ENCODE results near the gene MIS18A. TPM values are rescaled to one million over a fixed set of nuclear protein-coding genes. Genes with fewer than 3 reads are reported as not detected.

MIS18A gene
- polyA plus RNA-seq, 1 experiment = 6.3 TPM

- no peak for DNase-seq (ENCODE audit: low read depth, low spot score)
- TF ChIP-seq, protein P1, sequence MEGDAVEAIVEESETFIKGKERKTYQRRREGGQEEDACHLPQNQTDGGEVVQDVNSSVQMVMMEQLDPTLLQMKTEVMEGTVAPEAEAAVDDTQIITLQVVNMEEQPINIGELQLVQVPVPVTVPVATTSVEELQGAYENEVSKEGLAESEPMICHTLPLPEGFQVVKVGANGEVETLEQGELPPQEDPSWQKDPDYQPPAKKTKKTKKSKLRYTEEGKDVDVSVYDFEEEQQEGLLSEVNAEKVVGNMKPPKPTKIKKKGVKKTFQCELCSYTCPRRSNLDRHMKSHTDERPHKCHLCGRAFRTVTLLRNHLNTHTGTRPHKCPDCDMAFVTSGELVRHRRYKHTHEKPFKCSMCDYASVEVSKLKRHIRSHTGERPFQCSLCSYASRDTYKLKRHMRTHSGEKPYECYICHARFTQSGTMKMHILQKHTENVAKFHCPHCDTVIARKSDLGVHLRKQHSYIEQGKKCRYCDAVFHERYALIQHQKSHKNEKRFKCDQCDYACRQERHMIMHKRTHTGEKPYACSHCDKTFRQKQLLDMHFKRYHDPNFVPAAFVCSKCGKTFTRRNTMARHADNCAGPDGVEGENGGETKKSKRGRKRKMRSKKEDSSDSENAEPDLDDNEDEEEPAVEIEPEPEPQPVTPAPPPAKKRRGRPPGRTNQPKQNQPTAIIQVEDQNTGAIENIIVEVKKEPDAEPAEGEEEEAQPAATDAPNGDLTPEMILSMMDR (IDR thresholded peaks at IDR 0.05; ENCODE audit: low read depth, low read length) = no peak
- ChIA-PET POLR2A (no interaction called here), CTCF (interaction anchor here (0.6 kb wide), 1 partner anchor 299 kb away, joined by 4 read pairs; no protein-coding TSS in a partner anchor)
- no peak overlapping the region for H3K27ac ChIP-seq (ENCODE audit: low read depth, low read length)
- H3K4me3 ChIP-seq (ENCODE audit: low read depth, low read length) = no peak overlapping the region
- H3K9me3 ChIP-seq (ENCODE audit: control insufficient read depth, insufficient read depth, low read length) = no peaks in the 10 kb centered on the region; the same call in none of the 2 replicates
- H3K27me3 ChIP-seq (ENCODE audit: control insufficient read depth, insufficient read depth, low read length) = no peaks in the 10 kb centered on the region
Measured at GRCh38 chr21:32301596-32301995, 22.7 kb upstream of the MIS18A start.

DNA sequence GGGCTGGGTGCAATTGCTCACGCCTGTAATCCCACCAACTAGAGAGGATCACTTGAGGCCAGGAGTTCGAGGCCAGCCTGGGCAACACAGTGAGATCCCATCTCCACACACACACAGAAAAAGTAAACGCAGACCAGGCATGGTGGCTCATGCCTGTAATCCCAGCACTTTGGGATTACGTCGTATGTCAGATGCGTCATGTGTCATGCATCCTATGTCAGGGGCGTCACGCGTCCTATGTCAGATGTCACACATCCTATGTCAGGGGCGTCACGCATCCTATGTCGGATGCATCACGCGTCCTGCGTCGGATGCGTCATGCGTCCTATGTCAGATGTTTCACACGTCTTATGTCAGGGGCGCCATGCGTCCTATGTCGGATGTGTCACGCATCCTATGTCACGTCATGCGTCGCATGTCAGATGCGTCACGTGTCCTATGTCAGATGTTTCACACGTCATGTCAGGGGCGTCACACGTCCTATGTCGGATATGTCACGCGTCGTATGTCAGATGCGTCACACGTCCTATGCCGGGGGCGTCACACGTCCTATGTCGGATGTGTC lies 21.4 kb upstream of the MIS18A start:
- Histone ChIP-seq H3K4me3 (ENCODE audit: low read depth, low read length) (no peak overlapping the region), H3K9me3 (ENCODE audit: control insufficient read depth, insufficient read depth, low read length) (no peaks in the 10 kb centered on the region; the same call in none of the 2 replicates), H3K27ac (ENCODE audit: low read depth, low read length) (no peak overlapping the region), H3K27me3 (ENCODE audit: control insufficient read depth, insufficient read depth, low read length) (no peaks in the 10 kb centered on the region)
- DNase-seq (ENCODE audit: low read depth, low spot score) = no peak
- ChIA-PET POLR2A (no interaction called here), CTCF (no interaction called here)
- TF ChIP-seq, protein P1 (IDR thresholded peaks at IDR 0.05; ENCODE audit: low read depth, low read length) = no peak

DNA sequence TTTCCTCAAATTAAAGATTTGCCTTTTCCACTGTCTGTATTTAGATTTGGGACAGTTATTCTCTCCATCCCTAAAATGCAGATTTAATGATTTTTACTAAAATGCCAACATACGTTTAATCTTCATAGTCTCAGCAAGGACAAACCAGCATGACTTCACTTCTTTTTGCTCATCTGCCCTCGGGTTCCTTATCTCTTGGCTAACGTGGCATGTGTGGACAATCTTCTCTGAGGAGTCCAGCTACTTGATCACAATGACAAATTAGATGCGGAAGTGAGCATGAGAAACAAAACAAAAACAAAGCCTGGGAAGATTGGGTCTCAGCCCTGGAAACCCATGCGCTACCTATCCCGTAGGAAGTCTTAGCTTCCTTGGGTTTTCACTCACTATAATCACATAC lies 20.8 kb upstream of the MIS18A start:
- no peak overlapping the region for H3K27ac ChIP-seq (ENCODE audit: low read depth, low read length)
- H3K4me3 ChIP-seq (ENCODE audit: low read depth, low read length) = no peak overlapping the region
- H3K27me3 ChIP-seq (ENCODE audit: control insufficient read depth, insufficient read depth, low read length) = no peaks in the 10 kb centered on the region
- ChIA-PET POLR2A (no interaction called here), CTCF (no interaction called here)
- TF ChIP-seq, protein P1 (IDR thresholded peaks at IDR 0.05; ENCODE audit: low read depth, low read length) = no peak
- no peaks in the 10 kb centered on the region; the same call in none of the 2 replicates for H3K9me3 ChIP-seq (ENCODE audit: control insufficient read depth, insufficient read depth, low read length)
- no peak for DNase-seq (ENCODE audit: low read depth, low spot score)

DNA sequence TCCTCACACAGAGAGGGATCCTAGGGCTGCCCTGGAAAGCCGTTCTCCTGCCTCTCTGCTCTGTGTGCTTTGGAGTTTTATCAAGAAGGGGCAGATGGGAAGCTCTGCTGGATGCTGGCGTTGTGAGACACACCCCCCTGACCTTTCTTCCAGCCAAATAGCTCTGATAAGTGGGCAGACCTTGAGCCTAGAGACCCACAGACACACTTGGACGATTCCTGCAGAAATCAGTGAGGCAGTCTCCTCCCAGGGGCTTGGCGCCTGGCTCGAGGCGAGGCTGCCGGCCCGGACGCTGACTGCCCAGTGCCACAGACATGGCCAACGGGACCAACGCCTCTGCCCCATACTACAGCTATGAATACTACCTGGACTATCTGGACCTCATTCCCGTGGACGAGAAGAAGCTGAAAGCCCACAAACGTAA lies 19.8 kb upstream of the MIS18A start, which contains the start of gene MRAP:
MRAP (plus strand) TSS at position 198 of the 424 bp plus-strand sequence; CDS start at position 315, 117 bp downstream.
- TF ChIP-seq, protein P1 (IDR thresholded peaks at IDR 0.05; ENCODE audit: low read depth, low read length) = no peak
- CTCF ChIA-PET = interaction anchor here (1.0 kb wide), 1 partner anchor 302 kb away, joined by 4 read pairs; no protein-coding TSS in a partner anchor
- Histone ChIP-seq H3K4me3 (ENCODE audit: low read depth, low read length) (no peak within 1 kb of the TSS), H3K9me3 (ENCODE audit: control insufficient read depth, insufficient read depth, low read length) (no peaks in the 10 kb centered on the region; the same call in none of the 2 replicates), H3K27me3 (ENCODE audit: control insufficient read depth, insufficient read depth, low read length) (no peaks in the 10 kb centered on the region), H3K27ac (ENCODE audit: low read depth, low read length) (no peak within 1 kb of the TSS)
- POLR2A ChIA-PET = no interaction called here
- DNase-seq (ENCODE audit: low read depth, low spot score) = no peak

- TF ChIP-seq, protein P1 (IDR thresholded peaks at IDR 0.05; ENCODE audit: low read depth, low read length) = no peak
- POLR2A ChIA-PET = no interaction called here
- CTCF ChIA-PET = interaction anchor here (1.0 kb wide), 1 partner anchor 303 kb away, joined by 4 read pairs; no protein-coding TSS in a partner anchor
- H3K27me3 ChIP-seq (ENCODE audit: control insufficient read depth, insufficient read depth, low read length) = no peaks in the 10 kb centered on the region
- no peak for DNase-seq (ENCODE audit: low read depth, low spot score)
- H3K9me3 ChIP-seq (ENCODE audit: control insufficient read depth, insufficient read depth, low read length) = no peaks in the 10 kb centered on the region; the same call in none of the 2 replicates
- H3K4me3 ChIP-seq (ENCODE audit: low read depth, low read length) = no peak overlapping the region
- no peak overlapping the region for H3K27ac ChIP-seq (ENCODE audit: low read depth, low read length)
Measured at GRCh38 chr21:32298148-32298559, 19.3 kb upstream of the MIS18A start.
